Activated naive CD4-positive, alpha-beta T cell treated with Interleukin-2 at 50 U/mL for 16 hours (primary cell): ENCODE results near the gene MYOZ1.
"Not testable (repeated sequence)": the region's sequence is repeated elsewhere in the genome, so short reads cannot be mapped to it uniquely, and the experiment has no call there.

ENCODE experiments used
- DNase-seq: peaks from one replicate; pipeline ENCODE4 v3.0.0-alpha.2; 2020

Gene MYOZ1

GRCh38 chr10:73641328-73642060 is at the start of gene MYOZ1:
Gene MYOZ1 (minus strand): TSS chr10:73641474. CDS start chr10:73640017, 1,457 bp downstream.
- no peak for DNase-seq

GRCh38 chr10:73690755-73691154 is 49.5 kb upstream of the MYOZ1 start:
- DNase-seq: not testable (repeated sequence)

DNA sequence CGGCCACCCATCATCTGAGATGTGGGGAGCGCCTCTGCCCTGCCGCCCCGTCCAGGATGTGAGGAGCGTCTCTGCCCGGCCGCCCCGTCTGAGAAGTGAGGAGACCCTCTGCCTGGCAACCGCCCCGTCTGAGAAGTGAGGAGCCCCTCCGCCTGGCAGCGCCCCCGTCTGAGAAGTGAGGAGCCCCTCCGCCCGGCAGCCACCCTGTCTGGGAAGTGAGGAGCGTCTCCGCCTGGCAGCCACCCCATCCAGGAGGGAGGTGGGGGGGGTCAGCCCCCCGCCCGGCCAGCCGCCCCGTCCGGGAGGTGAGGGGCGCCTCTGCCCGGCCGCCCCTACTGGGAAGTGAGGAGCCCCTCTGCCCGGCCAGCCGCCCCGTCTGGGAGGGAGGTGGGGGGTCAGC is 48.3 kb upstream of the MYOZ1 start:
- DNase-seq: not testable (repeated sequence)

GRCh38 chr10:73687641-73688040 is 46.4 kb upstream of the MYOZ1 start:
- not testable (repeated sequence) for DNase-seq

DNA sequence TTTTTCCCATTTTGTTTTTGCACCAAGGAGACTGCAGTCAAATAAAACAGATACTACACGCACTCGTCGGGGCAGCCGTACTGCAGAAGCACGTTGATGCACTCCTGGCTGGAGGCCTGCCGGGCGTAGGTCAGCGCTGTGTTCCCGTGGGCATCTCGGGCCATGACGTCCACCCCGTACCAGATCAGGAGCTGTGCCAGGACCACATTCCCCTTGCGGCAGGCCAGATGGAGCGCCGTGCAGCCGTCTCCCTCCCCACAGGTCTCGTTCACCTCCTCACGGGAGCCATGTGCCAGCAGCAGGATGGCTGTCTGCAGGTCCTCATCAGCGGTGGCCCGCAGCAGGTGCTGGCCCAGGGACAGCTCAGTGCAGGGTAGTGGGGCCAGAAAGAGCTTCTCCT is 33.3 kb upstream of the MYOZ1 start:
- DNase-seq: not testable (repeated sequence)

GRCh38 chr10:73668378-73668777 is 27.1 kb upstream of the MYOZ1 start:
- not testable (repeated sequence) for DNase-seq

GRCh38 chr10:73666153-73666809 is 25.0 kb upstream of the MYOZ1 start:
- DNase-seq: not testable (repeated sequence)

GRCh38 chr10:73665581-73665980 is 24.3 kb upstream of the MYOZ1 start:
- not testable (repeated sequence) for DNase-seq

DNA sequence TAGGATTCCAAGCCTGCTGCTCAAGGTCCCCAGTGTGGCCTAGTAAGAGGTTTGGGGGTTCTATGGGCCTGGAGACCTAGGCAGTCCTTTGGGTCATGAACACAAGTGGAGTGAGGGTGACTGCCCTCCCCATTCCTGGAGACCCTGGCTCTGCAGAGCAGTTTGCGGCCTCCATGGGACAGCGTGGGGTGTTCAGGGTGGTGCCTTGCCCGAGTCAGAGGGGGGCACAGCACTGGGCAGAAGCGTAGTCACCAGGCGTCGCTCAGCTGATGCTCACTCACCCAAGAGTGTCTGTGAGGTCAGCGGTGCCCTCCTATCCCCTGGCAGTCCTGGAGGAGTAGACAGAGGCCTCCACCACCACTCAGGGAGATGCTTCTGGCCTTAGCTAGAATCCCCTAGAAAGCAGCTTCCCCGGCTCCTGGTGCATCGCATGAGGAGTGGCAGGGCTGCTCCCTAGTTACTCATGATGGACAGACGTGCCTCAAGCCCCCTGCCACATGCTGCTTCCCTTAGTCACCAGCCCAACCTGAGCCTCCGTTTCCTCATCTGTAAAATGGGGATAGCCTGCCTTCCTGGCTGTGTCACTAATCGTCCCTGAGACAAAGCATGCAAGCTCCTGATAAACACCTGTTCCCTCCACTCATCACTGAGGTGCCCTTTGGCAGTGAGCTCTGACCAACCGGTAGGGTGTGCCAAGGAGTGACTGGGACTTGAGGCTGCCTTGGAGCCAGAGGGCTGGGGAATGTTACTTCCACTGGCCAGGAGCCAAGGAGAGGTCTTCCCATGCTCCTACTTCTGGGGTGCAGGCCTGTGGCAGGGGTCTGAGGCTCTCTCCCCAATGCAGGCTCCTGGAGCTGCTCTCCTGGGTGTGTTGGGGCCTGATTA is 23.1 kb upstream of the MYOZ1 start:
- DNase-seq: not testable (repeated sequence)

DNA sequence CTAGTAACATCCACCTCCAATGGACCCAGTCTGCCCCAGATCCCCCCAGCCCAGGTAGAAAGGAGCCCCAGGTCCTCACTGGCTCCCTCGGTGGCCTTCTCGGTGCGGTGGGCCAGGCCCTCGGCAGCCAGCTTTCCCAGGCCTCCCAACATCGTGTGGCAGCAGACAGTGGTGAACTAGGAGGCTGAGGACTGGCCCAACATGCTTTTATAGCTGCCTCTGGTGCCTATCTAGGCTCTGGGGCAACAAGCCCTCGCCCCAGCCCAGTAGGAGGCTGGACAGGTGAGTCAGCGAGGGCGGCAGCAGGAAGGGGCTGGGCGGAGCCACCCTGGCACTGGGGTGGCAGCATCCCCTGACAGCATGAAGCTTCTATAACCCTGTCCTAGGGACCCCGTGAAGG is 22.3 kb upstream of the MYOZ1 start:
- not testable (repeated sequence) for DNase-seq

DNA sequence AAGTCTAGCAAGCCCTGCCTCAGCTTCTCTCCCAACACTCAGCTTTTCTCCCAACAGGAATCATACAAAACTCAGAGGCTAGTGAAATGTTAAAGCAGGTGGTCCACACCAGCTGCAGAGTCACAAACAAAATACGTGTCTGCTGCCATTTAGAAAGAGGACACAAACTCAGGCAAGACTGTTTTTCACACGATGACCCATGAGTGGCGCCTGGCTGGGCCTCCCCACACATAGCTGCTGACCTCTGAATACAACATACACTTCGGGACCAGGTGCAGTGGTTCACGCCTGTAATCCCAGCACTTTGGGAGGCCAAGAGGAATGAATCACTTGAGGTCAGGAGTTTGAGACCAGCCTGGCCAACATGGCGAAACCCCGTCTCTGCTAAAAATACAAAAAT is 21.4 kb upstream of the MYOZ1 start:
- DNase-seq: not testable (repeated sequence)

GRCh38 chr10:73655990-73656298 is 14.7 kb upstream of the MYOZ1 start, which contains the start of gene SYNPO2L:
Gene SYNPO2L (minus strand): TSS chr10:73656029. CDS start chr10:73655922, 107 bp downstream.
- no peak for DNase-seq

DNA sequence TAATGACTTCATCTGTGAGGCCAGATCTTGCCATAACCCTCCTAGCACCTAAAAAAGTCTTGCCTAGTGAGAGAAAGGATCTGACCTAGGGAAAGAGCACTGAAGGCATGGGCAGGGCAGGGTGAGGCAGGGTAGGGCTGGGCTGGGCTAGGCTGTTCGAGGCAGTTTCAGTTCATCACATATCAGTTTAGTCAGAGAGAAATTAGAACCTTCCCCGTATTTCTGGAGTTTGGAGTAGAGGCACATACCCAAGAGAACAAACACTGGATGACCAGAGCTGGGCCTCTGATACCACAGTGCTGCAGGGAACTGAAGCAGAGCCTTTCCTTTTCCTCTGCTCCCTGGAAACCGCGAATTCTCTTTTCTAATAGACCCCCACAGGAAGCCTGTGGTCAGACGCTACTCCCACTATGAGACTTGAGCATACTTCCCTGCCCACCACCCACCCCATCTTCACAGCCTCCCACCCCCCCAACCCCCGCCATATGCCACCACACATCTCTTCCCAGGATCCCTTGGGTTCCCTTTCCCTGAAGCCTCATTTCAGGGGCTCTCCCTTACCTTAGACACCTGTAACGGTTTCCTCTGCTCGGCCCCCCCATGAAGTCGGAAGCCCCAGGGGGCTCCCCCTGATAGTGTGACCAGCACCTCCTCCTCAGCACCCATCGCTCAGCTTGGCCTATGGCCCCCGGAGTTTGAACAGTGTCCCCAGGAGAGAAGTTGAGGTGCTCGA is 14.1 kb upstream of the MYOZ1 start:
- DNase-seq: no peak

DNA sequence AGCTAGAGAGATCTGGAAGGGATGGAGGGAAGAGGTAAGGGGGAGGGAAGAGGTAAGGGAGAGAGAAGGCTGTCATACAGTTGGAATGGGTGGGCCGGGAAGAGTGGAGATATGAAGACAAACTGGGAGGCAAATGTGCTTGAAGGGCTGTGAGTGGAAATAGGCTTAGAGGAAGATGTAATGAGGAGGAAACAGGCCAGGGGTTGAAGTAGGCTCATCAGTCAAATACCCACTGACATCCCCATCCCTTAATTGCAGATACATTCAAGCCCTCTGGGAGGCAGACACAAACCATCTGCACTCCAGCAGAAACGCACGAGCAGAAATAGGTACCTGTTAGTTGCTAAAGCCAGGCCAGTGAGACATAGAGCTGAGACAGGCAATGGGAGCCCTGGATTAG is 12.4 kb upstream of the MYOZ1 start:
- DNase-seq: no peak

GRCh38 chr10:73653195-73653594 is 11.9 kb upstream of the MYOZ1 start:
- DNase-seq: no peak

DNA sequence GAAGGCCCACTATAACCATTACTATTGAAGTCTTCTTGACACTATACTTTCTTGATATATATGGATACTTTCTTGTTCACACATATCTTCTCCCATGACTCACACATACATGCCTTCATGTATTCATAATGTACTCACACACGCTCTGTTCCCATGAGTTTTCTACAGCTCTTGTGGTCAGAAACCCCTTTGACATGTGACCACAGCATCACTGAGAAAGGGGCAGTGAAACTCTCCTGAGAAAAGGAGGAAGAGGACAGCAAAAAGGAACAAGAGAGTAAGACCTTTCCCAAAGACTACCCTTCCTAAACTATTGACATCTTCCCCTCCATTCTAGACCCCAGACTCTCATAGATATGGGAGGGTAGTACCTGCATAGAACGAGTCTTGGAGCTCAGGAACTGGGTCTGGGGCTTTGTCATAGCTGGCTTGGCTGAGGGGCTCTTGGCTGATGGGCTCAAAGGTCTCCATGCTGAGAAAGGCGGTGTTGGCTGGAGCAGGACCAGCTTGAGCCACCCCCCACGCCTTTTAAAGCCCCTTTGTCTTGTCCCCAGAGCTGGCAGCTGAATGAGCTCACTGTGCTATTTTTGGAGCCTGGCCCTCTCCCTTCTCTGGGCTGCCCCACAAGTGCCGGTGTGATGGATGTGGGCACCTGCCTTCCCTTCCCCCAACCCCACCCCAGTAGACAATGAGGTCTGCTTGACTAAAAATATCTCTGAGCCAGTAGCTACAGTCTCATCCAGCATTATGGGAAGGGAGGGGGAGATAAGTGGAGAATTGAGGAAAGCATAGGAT is 9.5 kb upstream of the MYOZ1 start:
- no peak for DNase-seq

- no peak for DNase-seq
These were observed 8.7 kb upstream of the MYOZ1 start for GRCh38 chr10:73649876-73650536.

- DNase-seq: no peak
These were observed 7.9 kb upstream of the MYOZ1 start for GRCh38 chr10:73648975-73649829.

DNA sequence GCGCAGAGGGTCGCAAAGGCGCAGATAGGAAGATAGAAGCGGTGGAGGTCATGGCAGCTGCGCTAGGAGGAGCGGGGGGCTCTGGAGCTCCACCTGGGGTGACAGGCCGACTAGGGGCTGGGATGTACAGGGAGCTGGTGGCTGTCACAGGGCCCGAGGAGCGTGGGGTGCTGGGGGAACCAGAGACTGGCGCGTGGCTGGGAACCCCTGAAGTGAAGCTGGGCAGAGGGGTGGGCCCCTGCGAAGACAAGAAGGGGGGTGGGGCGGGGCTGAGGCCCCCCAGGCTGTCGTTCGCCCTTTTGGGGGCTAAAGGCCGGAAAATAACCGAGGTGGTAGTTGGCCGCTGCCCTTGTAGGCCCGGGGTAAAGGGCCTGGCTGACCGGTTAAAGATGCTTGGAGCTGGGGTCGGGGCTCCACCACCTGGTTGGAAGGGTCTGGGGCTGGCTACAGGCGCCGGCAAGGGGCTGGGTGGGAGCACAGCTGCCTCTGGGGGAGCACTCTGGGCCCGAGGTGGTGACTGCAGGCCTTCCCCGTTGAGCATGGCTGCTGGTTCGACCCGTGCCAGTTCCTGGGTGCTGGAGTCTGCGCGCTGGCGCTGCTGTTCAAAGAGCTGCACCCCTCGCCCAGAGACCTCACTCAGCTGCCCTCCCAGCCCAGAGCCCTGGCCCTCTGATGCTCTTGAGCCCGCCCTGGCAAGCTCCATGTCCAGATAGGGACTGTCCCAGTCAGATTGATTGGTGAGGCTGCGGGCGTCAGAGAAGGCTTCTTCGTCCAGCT is 6.8 kb upstream of the MYOZ1 start:
- no peak for DNase-seq
